HG03442 (cell line): Measurements from ENCODE around the gene SMCO2.

Source experiments
- ATAC-seq: cut with Tn5 transposase; IDR thresholded peaks from one replicate; pipeline ENCODE4 v1.9.1; 2021; ENCODE audit warnings: mild to moderate bottlenecking, moderate library complexity; ENCODE audit not compliant: unreplicated experiment

SMCO2 gene

DNA sequence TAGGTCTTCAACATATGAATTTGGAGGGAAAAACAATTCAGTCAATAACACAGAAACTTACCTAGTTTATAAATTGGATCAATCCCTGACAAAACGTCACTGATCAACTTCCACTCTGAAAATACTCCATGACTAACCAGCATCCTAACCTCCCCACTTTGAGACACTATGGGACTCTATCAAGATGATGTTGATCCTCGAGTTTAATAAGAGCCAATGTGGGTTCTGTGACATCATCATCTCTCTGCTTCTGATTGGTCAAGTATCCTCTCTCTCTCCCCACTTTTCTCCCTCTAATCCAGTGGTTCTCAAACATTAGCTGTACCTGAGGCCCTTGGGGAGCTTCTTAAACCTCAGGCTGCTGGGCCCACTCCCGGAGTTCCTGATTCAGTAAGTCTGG, at the start of gene SMCO2:
SMCO2 (plus strand) TSS at position 301 of the 400 bp plus-strand sequence. CDS start 23,896 bp downstream, outside the sequence.
- no peak for ATAC-seq

DNA sequence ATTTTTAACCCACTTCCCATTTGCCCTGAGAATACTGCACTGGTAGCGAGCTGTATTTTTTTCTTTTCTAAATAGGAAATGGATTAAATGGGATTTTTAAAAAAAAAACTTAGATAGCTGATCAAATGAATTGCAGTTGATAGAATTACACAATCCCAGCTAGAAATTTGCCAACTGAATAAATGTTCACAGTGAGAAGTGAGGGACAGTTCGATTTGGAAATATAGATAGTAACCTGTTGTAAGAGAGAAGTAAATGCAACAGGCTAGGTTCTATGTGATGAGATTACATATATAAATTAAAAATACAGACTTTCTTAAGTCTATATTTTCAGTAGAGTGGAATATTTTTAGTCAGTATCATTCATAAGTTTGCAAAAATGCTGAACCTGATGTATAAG, 48.1 kb upstream of the SMCO2 start:
- no peak for ATAC-seq

DNA sequence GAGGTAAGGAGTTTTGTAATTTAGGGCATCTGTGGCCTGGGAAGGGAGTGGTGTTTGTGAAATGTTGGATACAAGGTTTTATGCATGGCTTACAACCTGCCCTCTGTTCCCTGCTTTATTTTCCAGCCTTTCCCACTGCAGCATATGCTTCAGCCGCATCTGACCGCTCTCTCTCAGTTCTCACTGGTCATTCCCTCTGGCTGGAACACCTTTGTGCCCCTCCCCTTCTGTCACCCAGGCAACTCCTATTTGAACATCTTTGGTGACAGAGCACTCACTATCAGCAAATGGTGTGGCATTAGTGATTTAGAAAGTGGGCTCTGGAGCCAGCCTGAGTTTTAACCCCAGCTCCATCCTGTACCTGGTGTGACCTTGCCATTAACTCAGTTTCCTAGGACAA, 47.5 kb upstream of the SMCO2 start:
- ATAC-seq: no peak

GRCh38 chr12:27400856-27401354, 45.6 kb upstream of the SMCO2 start:
- ATAC-seq: no peak

DNA sequence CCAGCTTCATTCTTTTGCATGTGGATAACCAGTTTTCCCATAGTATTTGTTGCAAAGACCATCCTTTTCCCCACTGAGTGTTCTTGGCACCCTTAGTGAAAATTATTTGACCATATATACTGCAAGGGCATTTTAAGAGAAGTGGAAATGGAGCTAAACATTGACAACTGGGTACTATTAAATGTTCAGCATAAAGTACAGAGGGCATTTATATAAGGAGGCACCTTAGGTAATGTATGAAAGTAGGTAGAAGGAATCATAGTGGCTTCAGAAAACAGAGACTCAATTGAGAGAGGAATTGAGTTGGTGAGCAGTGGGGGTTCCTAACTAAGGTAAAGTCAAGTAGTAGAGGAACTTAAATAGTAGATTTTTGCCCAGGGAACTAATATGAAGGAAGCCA, 34.5 kb upstream of the SMCO2 start:
- ATAC-seq: no peak

DNA sequence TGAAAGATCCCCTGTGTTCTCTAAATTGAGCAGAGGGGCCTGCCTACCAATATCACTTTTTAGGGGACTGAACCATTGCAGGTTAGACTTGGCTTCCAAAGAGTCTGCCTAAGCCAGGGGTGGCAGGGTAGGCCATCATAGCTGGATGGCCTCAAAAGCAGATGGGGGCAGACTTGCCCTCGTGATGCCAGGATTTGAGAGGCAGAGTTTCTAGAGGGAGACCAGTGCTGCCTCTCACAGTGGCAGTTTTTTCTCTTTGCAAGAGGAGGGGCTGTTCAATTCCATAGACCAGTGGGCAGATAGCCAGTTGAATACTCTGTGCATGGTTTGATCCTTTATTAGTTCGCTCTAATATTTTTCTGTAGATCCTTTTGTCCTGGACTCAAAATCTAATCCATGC, 23.8 kb upstream of the SMCO2 start:
- ATAC-seq: no peak

- no peak for ATAC-seq
These were observed 21.8 kb upstream of the SMCO2 start for GRCh38 chr12:27424631-27425230.

- ATAC-seq: no peak
These were observed 21.2 kb upstream of the SMCO2 start for GRCh38 chr12:27425306-27425705.

DNA sequence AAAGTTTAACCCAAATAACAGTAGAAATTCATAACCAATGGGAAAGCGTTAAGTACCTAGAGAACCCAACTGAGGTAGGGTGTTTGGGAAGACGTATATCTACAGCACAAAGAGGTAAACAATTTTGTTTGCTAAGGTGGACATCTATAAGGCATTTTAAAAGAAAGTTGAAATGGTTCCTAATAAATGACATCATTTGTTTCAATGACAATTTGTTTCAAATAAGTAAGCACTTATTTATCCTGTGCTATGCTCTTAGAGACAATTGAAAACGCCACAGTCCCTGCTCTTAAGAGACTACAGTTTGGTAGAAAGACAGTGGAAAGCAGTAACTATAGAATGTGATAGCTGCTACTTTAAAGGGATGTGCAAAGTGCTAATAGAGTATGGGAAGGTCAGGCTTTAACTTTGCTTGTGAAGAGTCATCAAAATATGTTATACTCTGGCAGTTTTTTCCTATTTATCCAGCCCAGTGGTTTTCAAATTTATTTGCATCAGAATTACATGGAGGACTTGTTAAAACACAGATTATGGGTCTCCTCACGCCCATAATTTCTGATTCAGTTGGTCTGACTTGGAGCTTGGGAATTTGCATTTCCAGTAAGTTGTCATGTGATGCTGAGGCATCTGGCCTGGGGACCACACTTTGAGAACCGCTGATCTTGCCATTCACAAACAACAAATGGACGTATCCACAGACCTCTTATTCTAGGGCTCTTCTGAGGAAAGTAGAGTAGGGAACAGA, 19.6 kb upstream of the SMCO2 start:
- no peak for ATAC-seq

- no peak for ATAC-seq
These were observed 18.7 kb upstream of the SMCO2 start for GRCh38 chr12:27427824-27428223.

GRCh38 chr12:27428466-27428865, 18.1 kb upstream of the SMCO2 start:
- ATAC-seq: no peak

- no peak for ATAC-seq
These were observed 16.9 kb upstream of the SMCO2 start for GRCh38 chr12:27429606-27430005.

GRCh38 chr12:27431185-27431584, 15.4 kb upstream of the SMCO2 start:
- no peak for ATAC-seq

- ATAC-seq: no peak
These were observed 11.6 kb upstream of the SMCO2 start for GRCh38 chr12:27434673-27435565.

- ATAC-seq: no peak
These were observed 10.5 kb upstream of the SMCO2 start for GRCh38 chr12:27436029-27436428.

GRCh38 chr12:27436768-27437167, 9.8 kb upstream of the SMCO2 start:
- ATAC-seq: no peak

- ATAC-seq: no peak
These were observed 8.7 kb upstream of the SMCO2 start for GRCh38 chr12:27437839-27438238.

DNA sequence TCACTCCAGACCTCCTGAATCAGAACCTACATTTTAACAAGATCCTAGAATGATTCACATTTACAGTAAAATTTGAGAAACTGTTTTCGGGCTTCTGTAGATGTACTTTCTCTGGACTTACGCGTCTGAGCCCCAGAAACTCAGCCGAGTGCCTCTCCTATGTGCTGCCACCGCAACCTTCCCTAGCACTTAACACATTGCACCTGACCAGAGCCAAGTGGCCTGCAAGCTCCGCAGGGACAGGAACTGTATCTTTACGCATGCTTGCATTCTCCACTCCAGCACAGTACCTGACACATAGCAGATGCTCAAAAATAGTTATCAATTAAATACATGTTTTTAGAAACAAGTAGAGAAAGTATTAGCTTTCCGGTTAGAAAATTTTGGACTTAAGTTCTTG, 1.2 kb downstream of the SMCO2 start:
- ATAC-seq: no peak

GRCh38 chr12:27449026-27449425, 2.5 kb downstream of the SMCO2 start:
- ATAC-seq: no peak

GRCh38 chr12:27449893-27450534, 3.5 kb downstream of the SMCO2 start:
- no peak for ATAC-seq
